ENCODE measurements around the gene CHMP2B.

DNA sequence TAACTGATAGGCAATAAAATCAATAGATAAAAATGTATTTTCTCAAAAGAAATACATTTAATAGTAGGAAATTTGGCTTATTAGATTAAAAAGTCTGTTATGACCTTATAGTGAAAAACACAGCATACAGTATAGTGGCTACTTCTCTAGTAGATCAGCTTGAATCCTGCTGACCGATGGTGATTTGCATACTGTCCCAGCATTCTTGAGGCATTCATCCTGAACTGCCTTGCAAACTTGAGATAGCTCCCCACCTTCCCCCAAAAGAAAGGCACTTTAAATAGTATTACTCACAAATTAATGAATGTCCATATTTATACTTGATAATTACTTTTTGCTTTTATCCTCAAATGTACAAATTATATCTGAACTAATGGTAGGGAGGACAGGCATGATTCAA, 6.7 kb downstream of the CHMP2B start:
- TF ChIP-seq, protein P1, sequence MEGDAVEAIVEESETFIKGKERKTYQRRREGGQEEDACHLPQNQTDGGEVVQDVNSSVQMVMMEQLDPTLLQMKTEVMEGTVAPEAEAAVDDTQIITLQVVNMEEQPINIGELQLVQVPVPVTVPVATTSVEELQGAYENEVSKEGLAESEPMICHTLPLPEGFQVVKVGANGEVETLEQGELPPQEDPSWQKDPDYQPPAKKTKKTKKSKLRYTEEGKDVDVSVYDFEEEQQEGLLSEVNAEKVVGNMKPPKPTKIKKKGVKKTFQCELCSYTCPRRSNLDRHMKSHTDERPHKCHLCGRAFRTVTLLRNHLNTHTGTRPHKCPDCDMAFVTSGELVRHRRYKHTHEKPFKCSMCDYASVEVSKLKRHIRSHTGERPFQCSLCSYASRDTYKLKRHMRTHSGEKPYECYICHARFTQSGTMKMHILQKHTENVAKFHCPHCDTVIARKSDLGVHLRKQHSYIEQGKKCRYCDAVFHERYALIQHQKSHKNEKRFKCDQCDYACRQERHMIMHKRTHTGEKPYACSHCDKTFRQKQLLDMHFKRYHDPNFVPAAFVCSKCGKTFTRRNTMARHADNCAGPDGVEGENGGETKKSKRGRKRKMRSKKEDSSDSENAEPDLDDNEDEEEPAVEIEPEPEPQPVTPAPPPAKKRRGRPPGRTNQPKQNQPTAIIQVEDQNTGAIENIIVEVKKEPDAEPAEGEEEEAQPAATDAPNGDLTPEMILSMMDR (conservative IDR thresholded peaks at IDR 0.05; ENCODE audit: low read length) = no peak
- TF ChIP-seq EZH2phosphoT487 (IDR thresholded peaks at IDR 0.05; ENCODE audit: borderline replicate concordance) = no peak

All from Loucy (cell line).